ENCODE data around the gene C1QL1. TPM values are rescaled to one million over a fixed set of nuclear protein-coding genes. Genes with fewer than 3 reads are reported as not detected.

Gene C1QL1
- total RNA-seq, 2 experiments from 2014 or later, result not detected

GRCh38 chr17:44933824-44934744 lies 34.0 kb downstream of the C1QL1 start:
- Mint-ChIP-seq H3K27me3 (no peaks in the 10 kb centered on the region), H3K9me3 (no peaks in the 10 kb centered on the region), H3K27ac (no peak overlapping the region), H3K4me3 (no peak overlapping the region), H3K36me3 (ENCODE audit: low read depth) (peaks cover 28% of the 10 kb centered on the region), H3K4me1 (ENCODE audit: low read depth) (no peaks in the 10 kb centered on the region)
- ChIA-PET POLR2A (no interaction called here), CTCF (interaction anchor here (1.4 to 1.5 kb wide), 2 partner anchors 21 to 165 kb away, joined by 4 read pairs; no protein-coding TSS in a partner anchor)
- intact Hi-C loops (cut with micrococcal nuclease), result no loop called here
- no peak for TF ChIP-seq CTCF (IDR thresholded peaks at IDR 0.05)
- DNase-seq (no peak), ATAC-seq (no peak)

- DNase-seq (no peak), ATAC-seq (no peak)
- Mint-ChIP-seq H3K27ac (no peak overlapping the region), H3K36me3 (ENCODE audit: low read depth) (peaks cover 30% of the 10 kb centered on the region), H3K4me1 (ENCODE audit: low read depth) (no peaks in the 10 kb centered on the region), H3K27me3 (no peaks in the 10 kb centered on the region), H3K4me3 (no peak overlapping the region), H3K9me3 (no peaks in the 10 kb centered on the region)
- intact Hi-C loops (cut with micrococcal nuclease), result no loop called here
- TF ChIP-seq CTCF (IDR thresholded peaks at IDR 0.05), result no peak
- ChIA-PET CTCF (interaction anchor here (0.8 to 1.5 kb wide), 5 partner anchors 9 to 89 kb away, joined by 3 to 4 read pairs (median 3); no protein-coding TSS in a partner anchor), POLR2A (interaction anchor here (2.0 kb wide), 1 partner anchor 9 kb away, joined by 6 read pairs; no protein-coding TSS in a partner anchor)
These were observed 35.4 kb downstream of the C1QL1 start for GRCh38 chr17:44932787-44933097.

DNA sequence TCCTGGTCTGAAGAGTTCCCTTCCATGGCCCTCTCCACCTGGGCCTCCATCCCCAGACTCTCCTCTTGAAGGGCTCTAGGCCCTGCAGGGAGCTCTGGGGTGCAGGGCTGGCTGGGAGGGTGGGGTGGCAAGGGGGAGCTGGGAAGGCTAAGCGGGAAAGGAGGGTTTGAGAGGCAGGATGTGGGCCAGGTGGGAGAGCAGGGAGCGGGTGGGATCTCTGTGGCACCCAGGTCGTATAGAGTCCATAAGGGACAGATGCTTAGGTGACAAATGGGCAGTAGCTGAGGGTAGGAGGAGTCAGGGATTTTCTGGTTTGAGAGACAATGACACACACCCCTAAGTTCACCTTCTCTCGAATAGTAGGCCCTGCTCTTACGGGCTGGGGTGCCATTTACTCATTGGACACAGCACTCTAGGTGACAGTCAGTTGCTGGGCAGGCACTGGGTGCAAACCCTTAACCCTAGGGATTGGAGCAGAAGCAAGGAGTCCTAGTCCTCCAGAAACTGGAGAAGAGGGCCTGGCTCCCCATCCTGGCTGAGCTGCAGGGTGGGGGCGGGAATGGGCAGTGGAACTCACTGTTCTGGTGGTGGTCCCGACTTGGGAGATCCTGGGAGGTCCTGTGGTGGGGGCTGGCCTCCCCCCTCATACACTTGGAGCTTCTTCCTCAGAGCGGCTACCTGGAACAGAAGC lies 35.9 kb downstream of the C1QL1 start:
- no peaks in the 10 kb centered on the region for H3K27me3 Mint-ChIP-seq
- ATAC-seq (no peak), DNase-seq (no peak)
- H3K36me3 Mint-ChIP-seq (ENCODE audit: low read depth), result peaks cover 32% of the 10 kb centered on the region
- ChIA-PET POLR2A (interaction anchor here (2.0 kb wide), 1 partner anchor 8 kb away, joined by 6 read pairs; no protein-coding TSS in a partner anchor), CTCF (interaction anchor here (0.8 to 1.5 kb wide), 6 partner anchors 9 to 90 kb away, joined by 3 to 4 read pairs (median 3); no protein-coding TSS in a partner anchor)
- intact Hi-C loops (cut with micrococcal nuclease), result no loop called here
- no peak overlapping the region for H3K27ac Mint-ChIP-seq
- no peaks in the 10 kb centered on the region for H3K4me1 Mint-ChIP-seq (ENCODE audit: low read depth)
- H3K9me3 Mint-ChIP-seq, result no peaks in the 10 kb centered on the region
- no peak overlapping the region for H3K4me3 Mint-ChIP-seq
- no peak for TF ChIP-seq CTCF (IDR thresholded peaks at IDR 0.05)

GRCh38 chr17:44931376-44931775 lies 36.7 kb downstream of the C1QL1 start:
- peaks cover 32% of the 10 kb centered on the region for H3K36me3 Mint-ChIP-seq (ENCODE audit: low read depth)
- no peaks in the 10 kb centered on the region for H3K9me3 Mint-ChIP-seq
- H3K27me3 Mint-ChIP-seq, result no peaks in the 10 kb centered on the region
- no peak overlapping the region for H3K4me3 Mint-ChIP-seq
- intact Hi-C loops (cut with micrococcal nuclease), result no loop called here
- DNase-seq (no peak), ATAC-seq (no peak)
- H3K27ac Mint-ChIP-seq, result no peak overlapping the region
- no peaks in the 10 kb centered on the region for H3K4me1 Mint-ChIP-seq (ENCODE audit: low read depth)
- ChIA-PET POLR2A (interaction anchor here (0.7 to 2.0 kb wide), 2 partner anchors 8 to 102 kb away, joined by 4 to 6 read pairs; no protein-coding TSS in a partner anchor), CTCF (interaction anchor here (1.2 to 1.5 kb wide), 2 partner anchors 47 to 88 kb away, joined by 3 to 4 read pairs; no protein-coding TSS in a partner anchor)
- no peak for TF ChIP-seq CTCF (IDR thresholded peaks at IDR 0.05)
